Measurements from ENCODE around the gene WDR70.
"Not testable (repeated sequence)": the region's sequence is repeated elsewhere in the genome, so short reads cannot be mapped to it uniquely, and the experiment has no call there.

Gene WDR70

GRCh38 chr5:37435261-37435660 lies 56.1 kb downstream of the WDR70 start:
- Histone ChIP-seq H2BK15ac (ENCODE audit: low read length) (no peak overlapping the region), H3K27me3 (ENCODE audit: control insufficient read depth in 3 of 3, insufficient read depth in 3 of 3, low read depth in 1 of 3, low read length in 3 of 3) (no peaks in the 10 kb centered on the region), H3K23ac (ENCODE audit: low read depth, low read length, poor library complexity) (no peak overlapping the region), H3K27ac (replicated peaks; ENCODE audit: low read length) (no peak overlapping the region), H3K14ac (ENCODE audit: low read length) (no peak overlapping the region), H3K4me3 (ENCODE audit: low read length in 2 of 2) (no peak overlapping the region), H2BK120ac (ENCODE audit: low read depth, low read length) (no peak overlapping the region), H4K91ac (ENCODE audit: low read depth, low read length, poor library complexity) (no peak overlapping the region), H3K4me2 (ENCODE audit: insufficient read depth, low read length, poor library complexity, severe bottlenecking) (no peak overlapping the region), H3K4ac (ENCODE audit: low read length) (no peak overlapping the region), H3K36me3 (replicated peaks in 1 of 2; ENCODE audit: control insufficient read depth in 2 of 2, insufficient read depth in 2 of 2, low read length in 2 of 2) (peaks cover 0 to 12% of the 10 kb centered on the region in 2 donors), H3K9me3 (replicated peaks in 1 of 2; ENCODE audit: control insufficient read depth in 2 of 2, insufficient read depth in 1 of 2, low read depth in 1 of 2, low read length in 2 of 2) (no peaks in the 10 kb centered on the region), H3K4me1 (ENCODE audit: control insufficient read depth in 2 of 2, insufficient read depth in 1 of 2, low read depth in 1 of 2, low read length in 2 of 2) (no peaks in the 10 kb centered on the region), H2AFZ (ENCODE audit: low read length) (no peak overlapping the region), H3K79me1 (ENCODE audit: low read depth, low read length) (no peaks in the 10 kb centered on the region), H3K18ac (ENCODE audit: low read length) (no peak overlapping the region), H4K8ac (ENCODE audit: low read depth, low read length) (no peak overlapping the region), H2BK5ac (ENCODE audit: low read length) (no peak overlapping the region), H3K9ac (ENCODE audit: low read depth, low read length, poor library complexity) (no peak overlapping the region), H2AK5ac (ENCODE audit: low read depth, low read length) (no peak overlapping the region), H2BK12ac (ENCODE audit: low read length) (no peak overlapping the region)
- DNase-seq (ENCODE audit: low spot score) = no peak

DNA sequence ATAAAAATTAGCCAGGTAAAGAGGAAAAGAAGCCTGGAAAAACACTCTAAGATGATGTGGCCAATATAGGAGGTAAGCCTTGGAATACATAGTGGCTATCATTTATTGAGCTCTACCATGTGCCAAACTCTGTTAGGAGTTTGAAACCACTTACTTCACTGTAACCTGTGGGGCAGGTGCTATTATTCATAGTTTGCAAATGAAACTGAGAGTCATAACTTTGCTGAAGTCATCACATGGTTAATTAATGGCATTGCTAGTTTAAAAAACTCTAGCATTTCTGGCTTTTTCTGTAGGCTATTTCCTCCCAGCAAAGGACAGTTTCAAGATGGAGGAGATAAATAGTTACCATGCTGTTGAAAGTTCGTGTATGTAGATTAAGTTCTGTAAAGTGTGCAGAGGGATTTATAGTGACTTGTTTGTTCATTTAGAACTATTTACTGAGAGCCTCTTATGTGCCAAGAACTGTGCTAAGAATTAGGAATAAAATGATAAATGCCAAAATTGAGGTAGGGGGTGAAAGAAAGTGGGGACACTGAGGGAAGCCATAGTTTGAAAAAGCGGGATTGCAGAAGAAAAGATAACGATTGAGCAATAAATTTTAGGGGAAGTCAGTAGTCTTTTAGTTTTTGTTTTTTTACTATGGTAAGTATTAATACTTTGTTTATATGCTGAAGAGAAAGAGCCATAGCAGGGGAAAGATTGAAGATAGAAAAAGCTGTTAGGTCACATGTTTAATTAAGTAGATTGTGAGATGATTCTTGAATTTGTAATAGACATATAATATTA lies 57.2 kb downstream of the WDR70 start:
- Histone ChIP-seq H2BK5ac (ENCODE audit: low read length) (no peak overlapping the region), H3K4me3 (ENCODE audit: low read length in 2 of 2) (no peak overlapping the region), H4K8ac (ENCODE audit: low read depth, low read length) (no peak overlapping the region), H3K4ac (ENCODE audit: low read length) (no peak overlapping the region), H3K9me3 (replicated peaks in 1 of 2; ENCODE audit: control insufficient read depth in 2 of 2, insufficient read depth in 1 of 2, low read depth in 1 of 2, low read length in 2 of 2) (no peaks in the 10 kb centered on the region), H3K27me3 (ENCODE audit: control insufficient read depth in 3 of 3, insufficient read depth in 3 of 3, low read depth in 1 of 3, low read length in 3 of 3) (no peaks in the 10 kb centered on the region), H3K79me1 (ENCODE audit: low read depth, low read length) (no peaks in the 10 kb centered on the region), H2BK12ac (ENCODE audit: low read length) (no peak overlapping the region), H3K18ac (ENCODE audit: low read length) (no peak overlapping the region), H2BK120ac (ENCODE audit: low read depth, low read length) (no peak overlapping the region), H4K91ac (ENCODE audit: low read depth, low read length, poor library complexity) (no peak overlapping the region), H2AFZ (ENCODE audit: low read length) (no peak overlapping the region), H2BK15ac (ENCODE audit: low read length) (no peak overlapping the region), H3K14ac (ENCODE audit: low read length) (no peak overlapping the region), H3K9ac (ENCODE audit: low read depth, low read length, poor library complexity) (no peak overlapping the region), H3K4me1 (ENCODE audit: control insufficient read depth in 2 of 2, insufficient read depth in 1 of 2, low read depth in 1 of 2, low read length in 2 of 2) (no peaks in the 10 kb centered on the region), H3K23ac (ENCODE audit: low read depth, low read length, poor library complexity) (no peak overlapping the region), H3K36me3 (replicated peaks in 1 of 2; ENCODE audit: control insufficient read depth in 2 of 2, insufficient read depth in 2 of 2, low read length in 2 of 2) (peaks cover 0 to 12% of the 10 kb centered on the region in 2 donors), H3K4me2 (ENCODE audit: insufficient read depth, low read length, poor library complexity, severe bottlenecking) (no peak overlapping the region), H2AK5ac (ENCODE audit: low read depth, low read length) (no peak overlapping the region), H3K27ac (replicated peaks; ENCODE audit: low read length) (no peak overlapping the region)
- DNase-seq (ENCODE audit: low spot score) = no peak
- no CpG with 5 or more reads among the region's 3 CpGs for WGBS, 2 donors (ENCODE audit: extremely low coverage in 2 of 2, insufficient read length in 2 of 2, insufficient replicate concordance in 1 of 2)

DNA sequence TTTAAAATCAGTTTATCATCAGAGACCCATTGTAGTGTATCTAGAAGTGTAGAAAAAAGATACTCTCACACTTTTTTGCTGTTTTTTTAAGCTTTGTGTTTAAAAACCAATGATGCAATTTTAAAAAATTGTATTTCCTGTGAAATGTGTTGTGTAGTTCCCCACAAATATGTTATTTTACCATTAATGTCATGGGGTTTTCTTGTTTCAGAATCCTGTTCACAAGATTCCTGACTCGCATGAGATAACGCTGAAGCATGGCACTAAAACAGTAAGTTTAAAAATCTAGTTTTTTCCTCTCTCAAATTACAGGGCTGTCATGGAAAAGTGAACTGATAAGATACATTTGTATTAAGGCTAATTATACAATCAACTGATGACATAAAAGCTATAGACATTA lies 58.6 kb downstream of the WDR70 start:
- Histone ChIP-seq H3K23ac (ENCODE audit: low read depth, low read length, poor library complexity) (no peak overlapping the region), H3K9ac (ENCODE audit: low read depth, low read length, poor library complexity) (no peak overlapping the region), H3K9me3 (replicated peaks in 1 of 2; ENCODE audit: control insufficient read depth in 2 of 2, insufficient read depth in 1 of 2, low read depth in 1 of 2, low read length in 2 of 2) (no peaks in the 10 kb centered on the region), H3K4me1 (ENCODE audit: control insufficient read depth in 2 of 2, insufficient read depth in 1 of 2, low read depth in 1 of 2, low read length in 2 of 2) (no peaks in the 10 kb centered on the region), H2AK5ac (ENCODE audit: low read depth, low read length) (no peak overlapping the region), H2BK12ac (ENCODE audit: low read length) (no peak overlapping the region), H3K4me3 (ENCODE audit: low read length in 2 of 2) (no peak overlapping the region), H3K79me1 (ENCODE audit: low read depth, low read length) (no peaks in the 10 kb centered on the region), H4K91ac (ENCODE audit: low read depth, low read length, poor library complexity) (no peak overlapping the region), H2BK120ac (ENCODE audit: low read depth, low read length) (no peak overlapping the region), H3K27me3 (ENCODE audit: control insufficient read depth in 3 of 3, insufficient read depth in 3 of 3, low read depth in 1 of 3, low read length in 3 of 3) (no peaks in the 10 kb centered on the region), H3K14ac (ENCODE audit: low read length) (no peak overlapping the region), H4K8ac (ENCODE audit: low read depth, low read length) (no peak overlapping the region), H3K4ac (ENCODE audit: low read length) (no peak overlapping the region), H2AFZ (ENCODE audit: low read length) (no peak overlapping the region), H3K27ac (replicated peaks; ENCODE audit: low read length) (no peak overlapping the region), H3K18ac (ENCODE audit: low read length) (no peak overlapping the region), H3K4me2 (ENCODE audit: insufficient read depth, low read length, poor library complexity, severe bottlenecking) (no peak overlapping the region), H3K36me3 (replicated peaks in 1 of 2; ENCODE audit: control insufficient read depth in 2 of 2, insufficient read depth in 2 of 2, low read length in 2 of 2) (peaks cover 0 to 12% of the 10 kb centered on the region in 2 donors), H2BK5ac (ENCODE audit: low read length) (no peak overlapping the region), H2BK15ac (ENCODE audit: low read length) (no peak overlapping the region)
- no CpG with 5 or more reads among the region's 2 CpGs for WGBS, 2 donors (ENCODE audit: extremely low coverage in 2 of 2, insufficient read length in 2 of 2, insufficient replicate concordance in 1 of 2)
- no peak for DNase-seq (ENCODE audit: low spot score)

GRCh38 chr5:37445783-37446182 lies 66.7 kb downstream of the WDR70 start:
- not testable (repeated sequence) for H3K27ac ChIP-seq (replicated peaks; ENCODE audit: low read length); H2AFZ ChIP-seq (ENCODE audit: low read length); H4K8ac ChIP-seq (ENCODE audit: low read depth, low read length); H2AK5ac ChIP-seq (ENCODE audit: low read depth, low read length); H2BK15ac ChIP-seq (ENCODE audit: low read length); H3K23ac ChIP-seq (ENCODE audit: low read depth, low read length, poor library complexity); H4K91ac ChIP-seq (ENCODE audit: low read depth, low read length, poor library complexity); H2BK120ac ChIP-seq (ENCODE audit: low read depth, low read length); H3K4me1 ChIP-seq (ENCODE audit: control insufficient read depth in 2 of 2, insufficient read depth in 1 of 2, low read depth in 1 of 2, low read length in 2 of 2); DNase-seq (ENCODE audit: low spot score); H3K4me3 ChIP-seq (ENCODE audit: low read length in 2 of 2); H3K27me3 ChIP-seq (ENCODE audit: control insufficient read depth in 3 of 3, insufficient read depth in 3 of 3, low read depth in 1 of 3, low read length in 3 of 3); H3K4ac ChIP-seq (ENCODE audit: low read length); H3K14ac ChIP-seq (ENCODE audit: low read length); H2BK12ac ChIP-seq (ENCODE audit: low read length); H3K9me3 ChIP-seq (replicated peaks in 1 of 2; ENCODE audit: control insufficient read depth in 2 of 2, insufficient read depth in 1 of 2, low read depth in 1 of 2, low read length in 2 of 2); H2BK5ac ChIP-seq (ENCODE audit: low read length); H3K9ac ChIP-seq (ENCODE audit: low read depth, low read length, poor library complexity); H3K18ac ChIP-seq (ENCODE audit: low read length); H3K79me1 ChIP-seq (ENCODE audit: low read depth, low read length); H3K4me2 ChIP-seq (ENCODE audit: insufficient read depth, low read length, poor library complexity, severe bottlenecking)
- no CpG with 5 or more reads among the region's 3 CpGs for WGBS, 2 donors (ENCODE audit: extremely low coverage in 2 of 2, insufficient read length in 2 of 2, insufficient replicate concordance in 1 of 2)
- H3K36me3 ChIP-seq (replicated peaks in 1 of 2; ENCODE audit: control insufficient read depth in 2 of 2, insufficient read depth in 2 of 2, low read length in 2 of 2) = peaks cover 0 to 17% of the 10 kb centered on the region in 2 donors

Data from neuronal stem cell (in vitro differentiated cells).